Keratinocyte (primary cell): ENCODE results near the gene DAPK1. TPM values are rescaled to one million over a fixed set of nuclear protein-coding genes. Genes with fewer than 3 reads are reported as not detected.

Experiments used
- DNase-seq: peaks from one replicate; pipeline ENCODE4 v3.0.0-alpha.2; 2011; ENCODE audit warnings: low read depth, missing footprints, low spot score
- FAIRE-seq: peaks from 2 replicates; lab custom pipeline; 2011; peaks lifted over from hg19 to GRCh38; lab: Jason Lieb, UNC
- H2AFZ ChIP-seq: 2 replicates; pipeline ENCODE4 v1.6.0; 2012; ENCODE audit warnings: low read length, control low read depth, inconsistent platforms; ENCODE audit not compliant: control insufficient read depth
- H3K27ac ChIP-seq: 2 replicates; pipeline ENCODE4 v1.5.1; 2011; ENCODE audit warnings: low read length; ENCODE audit not compliant: control insufficient read depth, insufficient read depth
- H3K27me3 ChIP-seq: 3 replicates; pipeline ENCODE4 v1.6.0; 2011; ENCODE audit warnings: low read length; ENCODE audit not compliant: control insufficient read depth, insufficient read depth; ENCODE audit errors: extremely low read depth
- H3K36me3 ChIP-seq, 2 experiments: 2 replicates in 1 of 2; 3 replicates in 1 of 2; pipeline ENCODE4 v1.5.1; 2011; ENCODE audit warnings: low read length in 2 of 2, mild to moderate bottlenecking in 1 of 2; ENCODE audit not compliant: control insufficient read depth in 2 of 2, insufficient read depth in 2 of 2; ENCODE audit errors: extremely low read depth in 1 of 2
- H3K4me1 ChIP-seq: 3 replicates; pipeline ENCODE4 v1.5.1; 2011; ENCODE audit warnings: low read length; ENCODE audit not compliant: control insufficient read depth, insufficient read depth; ENCODE audit errors: extremely low read depth
- H3K4me2 ChIP-seq: 3 replicates; pipeline ENCODE4 v1.6.0; 2011; ENCODE audit warnings: low read depth, low read length; ENCODE audit not compliant: control insufficient read depth, insufficient read depth; ENCODE audit errors: extremely low read depth
- H3K4me3 ChIP-seq, 3 experiments: fragments of 200-600 bp in 1 of 3; sonication (generic) in 1 of 3; 2 replicates in 2 of 3; 3 replicates in 1 of 3; pipeline ENCODE4 v1.5.1; 2011 to 2016; ENCODE audit warnings: low read length in 3 of 3, mild to moderate bottlenecking in 3 of 3, control low read depth in 2 of 3, inconsistent platforms in 1 of 3, low read depth in 1 of 3, mixed read lengths in 1 of 3, mixed run types in 1 of 3, moderate library complexity in 1 of 3; ENCODE audit not compliant: control insufficient read depth in 2 of 3, insufficient read depth in 2 of 3; ENCODE audit errors: extremely low read depth in 1 of 3
- H3K79me2 ChIP-seq: 2 replicates; pipeline ENCODE4 v1.6.0; 2012; ENCODE audit warnings: low read length; ENCODE audit not compliant: control insufficient read depth, insufficient read depth
- H3K9ac ChIP-seq: 3 replicates; pipeline ENCODE4 v1.6.0; 2011; ENCODE audit warnings: low read length; ENCODE audit not compliant: control insufficient read depth, insufficient read depth; ENCODE audit errors: extremely low read depth
- H3K9me1 ChIP-seq: 3 replicates; pipeline ENCODE4 v1.6.0; 2011; ENCODE audit warnings: low read length; ENCODE audit not compliant: control insufficient read depth, insufficient read depth; ENCODE audit errors: extremely low read depth
- H3K9me3 ChIP-seq: 2 replicates; pipeline ENCODE4 v1.5.1; 2012; ENCODE audit warnings: low read depth, low read length; ENCODE audit not compliant: control insufficient read depth
- H4K20me1 ChIP-seq: 3 replicates; pipeline ENCODE4 v1.6.0; 2011; ENCODE audit warnings: low read length; ENCODE audit not compliant: control insufficient read depth, insufficient read depth; ENCODE audit errors: extremely low read depth
- EZH2 ChIP-seq: IDR thresholded peaks from one replicate; pipeline ENCODE4 v1.6.1; 2012; ENCODE audit warnings: inconsistent platforms, mild to moderate bottlenecking, low read length, moderate library complexity
- dilution Hi-C: fragments of 300-500 bp; cut with MboI; formaldehyde crosslinking; loops from one replicate; pipeline ENCODE4 v1.7.0; 2020; ENCODE audit warnings: low sequenced_read_pairs; ENCODE audit not compliant: extremely low pct_ligation_motif_present
- polyA plus RNA-seq, 5 experiments: library from polyadenylated mRNA; depleted of rRNA in 3 of 5; stranded (reverse) in 3 of 5; stranded (forward) in 1 of 5; unstranded in 1 of 5; fragments of >200 nt; gene quantifications; 1 replicate in 1 of 5; 2 replicates in 3 of 5; 3 replicates in 1 of 5; pipeline versions ENCODE4 v1.2.1 to v1.2.3, GENCODE V29; 2011 to 2012; ENCODE audit warnings: missing spikeins in 2 of 5, low read depth in 1 of 5, low replicate concordance in 1 of 5
- TF ChIP-seq, protein P1 (sequence below), 3 experiments: IDR thresholded peaks in 1 of 3; conservative IDR thresholded peaks in 1 of 3; optimal IDR thresholded peaks in 1 of 3; 2 replicates in 2 of 3; 3 replicates in 1 of 3; pipeline versions ENCODE3 to v1.5.1; 2011; ENCODE audit warnings: low read length in 3 of 3, mild to moderate bottlenecking in 3 of 3, moderate library complexity in 2 of 3, control low read depth in 1 of 3, inconsistent platforms in 1 of 3; ENCODE audit not compliant: insufficient read depth in 2 of 3; ENCODE audit errors: extremely low read depth in 1 of 3

DAPK1 gene
- polyA plus RNA-seq, 1 donor (not counting 4 experiments of a cell fraction or from before 2014, with no cell fraction given) = 2.8 TPM

DNA sequence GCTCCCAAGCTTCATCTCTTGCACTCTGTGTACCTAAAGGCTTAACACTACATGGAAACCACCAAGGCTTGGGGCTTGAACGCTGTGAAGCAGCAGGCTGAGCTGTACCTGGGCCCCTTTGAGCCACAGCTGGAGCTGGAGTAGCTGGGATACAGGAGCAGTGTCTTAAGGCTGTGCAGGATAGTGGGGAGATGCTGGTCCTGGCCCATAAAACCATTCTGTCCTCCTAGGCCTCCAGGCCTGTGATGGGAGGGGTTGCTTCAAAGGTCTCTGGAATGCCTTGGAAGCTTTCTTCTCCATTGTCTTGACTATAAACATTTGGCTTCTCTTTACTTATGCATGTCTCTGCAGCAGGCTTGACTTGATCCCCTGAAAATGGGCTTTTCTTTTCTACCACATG is 42.3 kb upstream of the DAPK1 start:
- Histone ChIP-seq H3K9me3 (peaks cover 3% of the 10 kb centered on the region), H3K27me3 (no peaks in the 10 kb centered on the region), H3K79me2 (no peaks in the 10 kb centered on the region), H2AFZ (no peak overlapping the region), H3K4me1 (no peaks in the 10 kb centered on the region), H3K36me3 (no peaks in the 10 kb centered on the region), H3K9me1 (no peaks in the 10 kb centered on the region), H3K27ac (no peak overlapping the region), H3K4me2 (no peak overlapping the region), H4K20me1 (no peaks in the 10 kb centered on the region), H3K4me3 (no peak overlapping the region), H3K9ac (no peak overlapping the region)
- no peak for FAIRE-seq
- TF ChIP-seq, protein P1, sequence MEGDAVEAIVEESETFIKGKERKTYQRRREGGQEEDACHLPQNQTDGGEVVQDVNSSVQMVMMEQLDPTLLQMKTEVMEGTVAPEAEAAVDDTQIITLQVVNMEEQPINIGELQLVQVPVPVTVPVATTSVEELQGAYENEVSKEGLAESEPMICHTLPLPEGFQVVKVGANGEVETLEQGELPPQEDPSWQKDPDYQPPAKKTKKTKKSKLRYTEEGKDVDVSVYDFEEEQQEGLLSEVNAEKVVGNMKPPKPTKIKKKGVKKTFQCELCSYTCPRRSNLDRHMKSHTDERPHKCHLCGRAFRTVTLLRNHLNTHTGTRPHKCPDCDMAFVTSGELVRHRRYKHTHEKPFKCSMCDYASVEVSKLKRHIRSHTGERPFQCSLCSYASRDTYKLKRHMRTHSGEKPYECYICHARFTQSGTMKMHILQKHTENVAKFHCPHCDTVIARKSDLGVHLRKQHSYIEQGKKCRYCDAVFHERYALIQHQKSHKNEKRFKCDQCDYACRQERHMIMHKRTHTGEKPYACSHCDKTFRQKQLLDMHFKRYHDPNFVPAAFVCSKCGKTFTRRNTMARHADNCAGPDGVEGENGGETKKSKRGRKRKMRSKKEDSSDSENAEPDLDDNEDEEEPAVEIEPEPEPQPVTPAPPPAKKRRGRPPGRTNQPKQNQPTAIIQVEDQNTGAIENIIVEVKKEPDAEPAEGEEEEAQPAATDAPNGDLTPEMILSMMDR (optimal IDR thresholded peaks at IDR 0.05 in 1 of 3, IDR thresholded peaks at IDR 0.05 in 1 of 3, conservative IDR thresholded peaks at IDR 0.05 in 1 of 3; ENCODE audit: extremely low read depth in 1 of 3, insufficient read depth in 2 of 3, low read length in 3 of 3) = no peak
- no peak for TF ChIP-seq EZH2
- no peak for DNase-seq
- dilution Hi-C loops = no loop called here

DNA sequence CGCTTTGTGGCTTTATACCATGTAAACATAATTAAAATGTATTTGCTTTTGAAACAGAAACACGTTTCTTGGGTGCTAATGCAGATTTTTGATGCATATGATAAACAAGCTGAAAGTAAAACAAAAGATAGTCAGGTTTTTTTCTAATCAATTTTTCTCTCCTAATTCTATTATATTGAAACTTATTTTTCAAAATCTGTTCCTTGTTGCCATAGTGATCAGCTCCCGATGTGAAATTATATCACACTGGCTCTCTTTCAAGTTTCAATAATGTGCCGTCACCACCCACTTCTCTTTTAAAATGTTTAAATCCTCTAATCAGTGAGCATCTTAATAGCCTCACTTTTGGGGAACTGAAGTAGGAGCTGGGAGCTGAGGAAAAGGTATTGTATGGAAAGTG is 36.4 kb upstream of the DAPK1 start:
- Histone ChIP-seq H3K4me2 (no peak overlapping the region), H3K79me2 (no peaks in the 10 kb centered on the region), H3K4me1 (no peaks in the 10 kb centered on the region), H3K36me3 (no peaks in the 10 kb centered on the region), H3K9me3 (no peaks in the 10 kb centered on the region), H3K27me3 (no peaks in the 10 kb centered on the region), H3K9me1 (no peaks in the 10 kb centered on the region), H3K9ac (no peak overlapping the region), H4K20me1 (no peaks in the 10 kb centered on the region), H3K4me3 (no peak overlapping the region), H2AFZ (no peak overlapping the region), H3K27ac (no peak overlapping the region)
- FAIRE-seq = no peak
- DNase-seq = no peak
- TF ChIP-seq EZH2 = no peak
- TF ChIP-seq, protein P1 (optimal IDR thresholded peaks at IDR 0.05 in 1 of 3, IDR thresholded peaks at IDR 0.05 in 1 of 3, conservative IDR thresholded peaks at IDR 0.05 in 1 of 3; ENCODE audit: extremely low read depth in 1 of 3, insufficient read depth in 2 of 3, low read length in 3 of 3) = no peak
- dilution Hi-C loops = no loop called here
